Heart right ventricle (tissue), 16 donors: ENCODE data around the gene LLGL2. TPM values are rescaled to one million over a fixed set of nuclear protein-coding genes. Genes with fewer than 3 reads are reported as not detected.

Experiments
- ATAC-seq, 8 donors: fragments of 200-7000 bp; cut with Tn5 transposase; one replicate each; pipeline ENCODE4 v1.9.1; 2020; ENCODE audit warnings: mild to moderate bottlenecking in 8 of 8, moderate library complexity in 8 of 8, moderate number of reproducible peaks in 1 of 8
- DNase-seq, 2 donors: peaks; one replicate each; pipeline ENCODE4 v3.0.0-alpha.2; 2020
- H3K27ac ChIP-seq, 10 donors: fragments of 200-600 bp; sonication (generic) in 2 of 10; one replicate each; pipeline versions ENCODE4 v1.5.0 to v1.8.0; 2020 to 2022; ENCODE audit warnings: mild to moderate bottlenecking in 3 of 10
- H3K27me3 ChIP-seq, 7 donors: fragments of 200-600 bp; one replicate each; pipeline ENCODE4 v1.8.0; 2021 to 2022; ENCODE audit warnings: mild to moderate bottlenecking in 2 of 7
- H3K36me3 ChIP-seq, 9 donors: fragments of 200-600 bp; sonication (generic) in 1 of 9; one replicate each; pipeline versions ENCODE4 v1.5.0 to v1.8.0; 2020 to 2022; ENCODE audit warnings: mild to moderate bottlenecking in 2 of 9
- H3K4me1 ChIP-seq, 9 donors: fragments of 200-600 bp; sonication (generic) in 1 of 9; one replicate each; pipeline versions ENCODE4 v1.5.0 to v1.8.0; 2020 to 2022; ENCODE audit warnings: mild to moderate bottlenecking in 4 of 9
- H3K4me3 ChIP-seq, 10 donors: fragments of 200-600 bp; sonication (generic) in 2 of 10; one replicate each; pipeline versions ENCODE4 v1.5.0 to v1.8.0; 2020 to 2022; ENCODE audit warnings: mild to moderate bottlenecking in 7 of 10, moderate library complexity in 2 of 10
- H3K9me3 ChIP-seq, 11 donors: fragments of 200-600 bp in 10 of 11; sonication (generic) in 2 of 11; one replicate each; pipeline versions ENCODE4 v1.5.0 to v1.8.0; 2013 to 2022; ENCODE audit warnings: mild to moderate bottlenecking in 2 of 11, control low read depth in 1 of 11, moderate library complexity in 1 of 11
- WGBS, 2 donors: extraction: QIAGEN DNeasy Blood & Tissue Kit; methylation state at CpG; one replicate each; pipeline ENCODE4 v1.1.7; 2013; ENCODE audit warnings: inconsistent platforms in 1 of 2; 5-methylcytosine and 5-hydroxymethylcytosine counted together
- intact Hi-C, 10 donors: fragments of 100-400 bp; cut with DNase I; formaldehyde crosslinking; loops; one replicate each; pipeline versions ENCODE4 v1.11.1 to v1.14.2; 2022
- polyA plus RNA-seq, 2 donors: library from polyadenylated mRNA; stranded (reverse); fragments of 200-250 nt; gene quantifications; one replicate each; pipeline ENCODE4 v1.2.3, GENCODE V29; 2013
- total RNA-seq, 10 donors: library from RNA; stranded (reverse); fragmentation: NEBNext Ultra II Directional in 3 of 10; extraction: Animal tissue kit (Norgen Biotek cat#: 25700) in 3 of 10; gene quantifications; one replicate each; pipeline versions ENCODE4 v1.2.1 to v1.2.4, GENCODE V29; 2021 to 2023
- TF ChIP-seq, protein P1 (sequence below), 9 donors: fragments of 200-600 bp; sonication (generic) in 2 of 9; IDR thresholded peaks; one replicate each; pipeline versions ENCODE4 v1.5.0 to v1.8.0; 2021 to 2022; ENCODE audit warnings: antibody characterized with exemption in 9 of 9, mild to moderate bottlenecking in 5 of 9, moderate library complexity in 1 of 9
- donor health status: Arrhythmogenic right ventricular cardiomyopathy.
- donor health status: ischemic (EF 13 %, LVEDD 7.1; RV severe dilation, severe dysfunction).
- donor health status: healthy with polysubstance abuse.
- donor health status: DM: no; HTN: yes; CAD: no.
- donor health status: DM: no; HTN: no; CAD: no.
- donor health status: ischemic (EF 25% LVEDD 6.9; RV normal size, moderate dysfunction).
- donor health status: ischemic (EF 25% LVEDD 5.7; RV mildly dilated, moderate dysfunction).
- donor health status: healthy.
- donor health status: DM: yes; HTN: yes; CAD: no.
- donor health status: Ischemic cardiomyopathy.
- donor health status: ischemic (EF 35%, LVEDD 5.7; RV mildly dilated, moderate dysfunction).
- donor health status: nonischemic (EF 11% LVEDD 7.7; RV severe dilation, severe dysfunction).
- donor health status: DM: yes; HTN: yes; CAD: no.
- donor health status: PGD.
- donor health status: ischemic (EF 29% LVEDD 5.4; RV normal size, mild dysfunction).
- donor health status: nonischemic (EF 23%, LVEDD 6.1; RV moderate dilation, normal function).

LLGL2 gene
- total and polyA plus RNA-seq, 12 donors, result 1.1 to 14.8 (median 3.3) TPM

DNA sequence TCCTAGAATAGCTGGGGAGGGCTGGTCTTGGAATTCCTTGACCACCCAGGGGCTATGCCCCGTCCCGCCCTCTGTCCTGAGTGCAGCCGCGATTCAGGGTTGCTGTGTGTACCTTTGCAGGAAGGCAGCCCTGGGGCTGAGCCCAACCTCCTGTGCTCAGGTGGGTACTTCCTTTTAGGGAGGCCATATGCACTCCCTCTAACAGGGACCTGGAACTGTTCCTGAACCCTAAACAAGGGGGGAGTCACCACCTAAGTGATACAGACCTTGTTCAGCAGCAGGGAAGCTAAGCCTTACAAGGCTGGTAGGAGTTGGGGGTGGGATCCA is 24.6 kb downstream of the LLGL2 start:
- TF ChIP-seq, protein P1, sequence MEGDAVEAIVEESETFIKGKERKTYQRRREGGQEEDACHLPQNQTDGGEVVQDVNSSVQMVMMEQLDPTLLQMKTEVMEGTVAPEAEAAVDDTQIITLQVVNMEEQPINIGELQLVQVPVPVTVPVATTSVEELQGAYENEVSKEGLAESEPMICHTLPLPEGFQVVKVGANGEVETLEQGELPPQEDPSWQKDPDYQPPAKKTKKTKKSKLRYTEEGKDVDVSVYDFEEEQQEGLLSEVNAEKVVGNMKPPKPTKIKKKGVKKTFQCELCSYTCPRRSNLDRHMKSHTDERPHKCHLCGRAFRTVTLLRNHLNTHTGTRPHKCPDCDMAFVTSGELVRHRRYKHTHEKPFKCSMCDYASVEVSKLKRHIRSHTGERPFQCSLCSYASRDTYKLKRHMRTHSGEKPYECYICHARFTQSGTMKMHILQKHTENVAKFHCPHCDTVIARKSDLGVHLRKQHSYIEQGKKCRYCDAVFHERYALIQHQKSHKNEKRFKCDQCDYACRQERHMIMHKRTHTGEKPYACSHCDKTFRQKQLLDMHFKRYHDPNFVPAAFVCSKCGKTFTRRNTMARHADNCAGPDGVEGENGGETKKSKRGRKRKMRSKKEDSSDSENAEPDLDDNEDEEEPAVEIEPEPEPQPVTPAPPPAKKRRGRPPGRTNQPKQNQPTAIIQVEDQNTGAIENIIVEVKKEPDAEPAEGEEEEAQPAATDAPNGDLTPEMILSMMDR (IDR thresholded peaks at IDR 0.05), result no peak
- intact Hi-C loops, result no loop called here
- DNase-seq, result no peak

DNA sequence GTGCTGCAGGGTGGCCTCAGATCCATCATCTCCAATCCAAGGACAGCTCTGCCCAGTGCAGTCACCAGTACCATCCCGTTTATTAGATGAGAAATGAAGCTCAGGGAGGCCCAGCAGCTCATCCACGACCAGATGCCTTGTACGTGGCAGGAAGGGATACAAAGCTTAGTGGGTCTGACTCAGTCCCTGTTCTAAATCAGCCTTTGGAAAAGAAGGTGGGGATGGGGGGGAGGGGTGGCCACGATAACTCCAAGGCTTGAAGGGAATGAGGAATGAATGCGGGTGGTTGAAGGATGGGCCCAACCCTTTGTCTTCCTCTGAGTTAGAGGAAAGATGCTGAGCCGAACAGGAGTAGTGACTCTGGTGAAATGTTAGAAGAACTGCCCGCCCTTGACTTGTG is 25.8 kb downstream of the LLGL2 start:
- TF ChIP-seq, protein P1 (IDR thresholded peaks at IDR 0.05), result no peak
- intact Hi-C loops, result no loop called here
- H3K36me3 ChIP-seq, result no peaks in the 10 kb centered on the region
- H3K4me3 ChIP-seq, result no peak overlapping the region
- no peaks in the 10 kb centered on the region for H3K9me3 ChIP-seq
- no peak for DNase-seq
- ATAC-seq, result no peak
- WGBS, 2 donors, result 86 to 89% methylated on average over 7 of the region's 7 CpGs
- H3K27me3 ChIP-seq, result no peaks in the 10 kb centered on the region
- no peak overlapping the region for H3K27ac ChIP-seq
- peaks cover 0 to 16% (median 0%) of the 10 kb centered on the region in 9 donors for H3K4me1 ChIP-seq

More for the DNA sequence above, 24.6 kb downstream of the LLGL2 start:
- WGBS, 2 donors, result 80 to 82% methylated on average over 4 of the region's 4 CpGs
- H3K4me3 ChIP-seq, result no peak overlapping the region
- H3K4me1 ChIP-seq, result peaks cover 0 to 16% (median 0%) of the 10 kb centered on the region in 9 donors
- H3K27me3 ChIP-seq, result no peaks in the 10 kb centered on the region
- ATAC-seq, result peak in 1 of 8 donors; percentile 17
- no peak overlapping the region for H3K27ac ChIP-seq
- H3K9me3 ChIP-seq, result no peaks in the 10 kb centered on the region
- no peaks in the 10 kb centered on the region for H3K36me3 ChIP-seq

DNA sequence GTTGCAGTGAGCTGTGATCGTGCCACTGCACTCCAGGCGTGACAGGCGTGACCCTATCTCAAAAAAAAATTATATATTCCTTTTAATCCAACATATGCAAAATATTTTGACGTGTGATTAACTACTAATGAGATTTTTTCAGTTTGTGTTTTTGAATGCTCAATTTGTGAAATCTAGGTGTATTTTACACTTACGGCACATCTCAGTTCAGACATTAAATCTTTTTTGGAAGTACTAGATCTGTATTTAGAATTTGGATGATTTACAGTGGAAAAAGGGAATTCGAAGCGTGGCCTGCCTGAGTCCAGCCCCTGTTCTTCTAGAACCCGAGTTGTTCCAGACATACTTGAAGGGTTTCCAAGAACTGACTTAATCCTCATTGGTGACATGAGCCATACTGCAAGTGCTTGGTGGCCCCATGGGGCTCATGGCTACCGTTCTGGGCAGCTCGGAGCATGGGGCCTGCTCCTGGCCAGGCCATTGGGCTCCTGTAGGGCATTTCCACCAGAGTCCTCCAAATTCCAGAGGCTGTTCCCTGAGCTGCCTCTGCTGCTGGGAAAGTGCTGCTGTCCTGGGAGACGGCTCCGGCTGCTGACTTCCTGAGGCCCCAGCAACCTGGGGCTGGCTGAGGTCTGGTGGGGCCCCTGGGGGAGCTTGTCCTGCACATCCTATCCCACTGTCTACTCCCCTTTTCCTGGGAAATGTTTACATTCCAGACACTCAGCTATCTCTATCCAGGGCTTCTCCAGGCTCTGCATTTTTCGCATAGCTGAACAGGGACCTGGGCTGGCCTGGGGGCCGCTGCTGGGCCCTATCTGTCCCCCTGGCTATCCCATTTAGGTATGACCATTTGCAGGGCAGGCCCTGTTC is 27.2 kb downstream of the LLGL2 start:
- no peaks in the 10 kb centered on the region for H3K27me3 ChIP-seq
- H3K36me3 ChIP-seq, result no peaks in the 10 kb centered on the region
- TF ChIP-seq, protein P1 (IDR thresholded peaks at IDR 0.05), result no peak
- no peak overlapping the region for H3K27ac ChIP-seq
- H3K4me1 ChIP-seq, result peaks cover 0 to 23% (median 0%) of the 10 kb centered on the region in 9 donors
- WGBS, 2 donors, result 60 to 67% methylated on average over 14 of the region's 14 CpGs
- peak in 4 of 8 donors; percentile 7 to 30 (median 17) for ATAC-seq
- intact Hi-C loops, result no loop called here
- H3K4me3 ChIP-seq, result no peak overlapping the region
- no peaks in the 10 kb centered on the region for H3K9me3 ChIP-seq
- no peak for DNase-seq

DNA sequence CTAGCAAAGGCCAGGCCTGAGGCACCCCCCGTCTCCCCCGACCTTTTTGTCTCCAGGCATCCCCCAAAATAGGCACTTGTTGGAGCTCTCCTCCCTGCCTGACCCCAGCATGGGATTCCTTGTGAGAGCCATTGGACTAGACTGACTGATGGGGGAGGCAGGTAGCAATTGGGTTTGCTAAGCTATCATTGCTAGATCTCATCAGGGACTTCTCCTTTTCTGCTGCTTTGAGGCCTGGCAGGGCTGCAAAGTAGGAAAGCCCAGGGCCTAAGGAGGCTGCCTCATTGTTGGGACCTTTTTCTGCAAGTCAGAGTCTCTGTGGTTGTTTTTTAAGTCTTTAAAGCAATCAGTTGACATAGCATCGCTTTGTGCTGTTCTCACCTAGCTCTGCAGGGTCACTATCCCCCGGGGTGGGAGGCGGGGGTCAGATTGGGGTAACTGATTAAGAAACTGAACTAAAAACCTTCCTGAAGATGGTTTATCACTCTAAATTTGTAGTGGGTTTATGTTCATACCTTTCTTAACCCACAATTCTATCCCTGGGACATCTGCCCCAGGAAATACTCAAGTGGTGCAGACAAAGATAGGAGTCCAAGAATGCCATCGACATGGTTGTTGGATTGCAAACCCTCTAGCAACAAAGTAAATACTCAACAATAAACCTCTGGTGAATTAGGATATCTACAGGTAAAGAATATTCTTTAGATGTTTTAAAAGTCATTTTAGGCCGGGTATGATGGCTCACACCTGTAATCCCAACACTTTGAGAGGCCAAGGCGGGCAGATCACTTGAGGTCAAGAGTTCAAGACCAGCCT is 28.0 kb downstream of the LLGL2 start:
- ATAC-seq, result no peak
- DNase-seq, result no peak
- Histone ChIP-seq H3K9me3 (no peaks in the 10 kb centered on the region), H3K4me3 (no peak overlapping the region), H3K36me3 (no peaks in the 10 kb centered on the region), H3K27me3 (no peaks in the 10 kb centered on the region), H3K27ac (no peak overlapping the region), H3K4me1 (peaks cover 0 to 23% (median 0%) of the 10 kb centered on the region in 9 donors)
- intact Hi-C loops, result no loop called here
- 74 to 78% methylated on average over 8 of the region's 8 CpGs for WGBS, 2 donors
- TF ChIP-seq, protein P1 (IDR thresholded peaks at IDR 0.05), result no peak
